Muscle layer of colon (tissue), 2 donors: ENCODE data around the gene CARS1.

Experiments used
- H3K27ac ChIP-seq: one replicate; pipeline ENCODE4 v1.7.0; 2013; ENCODE audit warnings: low read depth, mild to moderate bottlenecking, low read length, moderate library complexity
- H3K27me3 ChIP-seq, 2 donors: one replicate each; pipeline ENCODE4 v1.7.0; 2013; ENCODE audit warnings: low read length in 2 of 2, mild to moderate bottlenecking in 2 of 2; ENCODE audit not compliant: insufficient read depth in 2 of 2, control insufficient read depth in 1 of 2
- H3K36me3 ChIP-seq: one replicate; pipeline ENCODE4 v1.7.0; 2013; ENCODE audit warnings: mild to moderate bottlenecking, low read length; ENCODE audit not compliant: insufficient read depth
- H3K4me1 ChIP-seq: one replicate; pipeline ENCODE4 v1.7.0; 2013; ENCODE audit warnings: mild to moderate bottlenecking, low read length; ENCODE audit not compliant: insufficient read depth
- H3K4me3 ChIP-seq, 2 donors: one replicate each; pipeline ENCODE4 v1.7.0; 2013; ENCODE audit warnings: low read length in 2 of 2, low read depth in 1 of 2, mild to moderate bottlenecking in 1 of 2, moderate library complexity in 1 of 2
- H3K9ac ChIP-seq: one replicate; pipeline ENCODE4 v1.7.0; 2013; ENCODE audit warnings: low read length
- H3K9me3 ChIP-seq: one replicate; pipeline ENCODE4 v1.7.0; 2013; ENCODE audit warnings: mild to moderate bottlenecking, low read length
- donor health status: abdominal sarcoma.
- donor health status: Adenocarcinoma of cecum.

The CARS1 gene

GRCh38 chr11:2976294-2977063 is 80.7 kb downstream of the CARS1 start:
- H3K4me1 ChIP-seq: no peaks in the 10 kb centered on the region
- H3K9ac ChIP-seq: no peak overlapping the region
- H3K27ac ChIP-seq: no peak overlapping the region
- H3K9me3 ChIP-seq: no peaks in the 10 kb centered on the region
- H3K4me3 ChIP-seq: no peak overlapping the region
- peaks cover 64% of the 10 kb centered on the region for H3K36me3 ChIP-seq
- no peaks in the 10 kb centered on the region for H3K27me3 ChIP-seq

DNA sequence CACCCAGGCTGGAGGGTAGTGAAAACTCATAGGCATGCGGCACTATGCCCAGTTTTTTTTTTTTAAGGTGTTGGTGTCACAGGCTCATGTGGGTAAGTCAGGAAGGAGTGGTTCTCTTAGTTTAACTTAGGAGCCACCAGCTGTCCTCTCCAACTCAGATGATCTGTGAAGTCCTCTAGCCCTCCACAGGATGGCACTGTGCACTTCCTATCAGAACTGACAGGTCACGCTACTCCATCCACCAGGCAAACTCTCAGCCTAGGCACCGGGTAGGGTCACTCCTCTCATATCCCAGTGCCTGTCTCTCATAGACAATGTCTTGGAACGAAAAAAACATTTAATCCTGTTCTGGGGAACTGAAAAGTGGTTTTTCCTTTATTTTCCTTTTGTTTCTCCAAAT is 81.6 kb downstream of the CARS1 start:
- H3K9me3 ChIP-seq: no peaks in the 10 kb centered on the region
- H3K4me1 ChIP-seq: no peaks in the 10 kb centered on the region
- no peak overlapping the region for H3K4me3 ChIP-seq
- no peak overlapping the region for H3K9ac ChIP-seq
- H3K27ac ChIP-seq: no peak overlapping the region
- no peaks in the 10 kb centered on the region for H3K27me3 ChIP-seq
- peaks cover 72% of the 10 kb centered on the region for H3K36me3 ChIP-seq

- Histone ChIP-seq H3K4me3 (no peak overlapping the region), H3K9ac (no peak overlapping the region), H3K27me3 (no peaks in the 10 kb centered on the region), H3K9me3 (no peaks in the 10 kb centered on the region), H3K27ac (no peak overlapping the region), H3K36me3 (peaks cover 85% of the 10 kb centered on the region), H3K4me1 (no peaks in the 10 kb centered on the region)
Measured at GRCh38 chr11:2974272-2974671, 83.0 kb downstream of the CARS1 start.

- Histone ChIP-seq H3K9ac (no peak overlapping the region), H3K36me3 (peaks cover 94% of the 10 kb centered on the region), H3K27ac (no peak overlapping the region), H3K27me3 (no peaks in the 10 kb centered on the region), H3K9me3 (no peaks in the 10 kb centered on the region), H3K4me3 (no peak overlapping the region), H3K4me1 (no peaks in the 10 kb centered on the region)
Measured at GRCh38 chr11:2968341-2968900, 88.8 kb downstream of the CARS1 start.

GRCh38 chr11:2964782-2965181 is 92.4 kb downstream of the CARS1 start:
- no peaks in the 10 kb centered on the region for H3K4me1 ChIP-seq
- no peak overlapping the region for H3K27ac ChIP-seq
- H3K4me3 ChIP-seq: no peak overlapping the region
- no peaks in the 10 kb centered on the region for H3K27me3 ChIP-seq
- H3K9me3 ChIP-seq: no peaks in the 10 kb centered on the region
- no peak overlapping the region for H3K9ac ChIP-seq
- peaks cover 90% of the 10 kb centered on the region for H3K36me3 ChIP-seq

GRCh38 chr11:2963761-2964160 is 93.5 kb downstream of the CARS1 start:
- no peaks in the 10 kb centered on the region for H3K27me3 ChIP-seq
- H3K27ac ChIP-seq: no peak overlapping the region
- H3K9ac ChIP-seq: no peak overlapping the region
- H3K4me3 ChIP-seq: no peak overlapping the region
- peaks cover 90% of the 10 kb centered on the region for H3K36me3 ChIP-seq
- no peaks in the 10 kb centered on the region for H3K9me3 ChIP-seq
- no peaks in the 10 kb centered on the region for H3K4me1 ChIP-seq

- peaks cover 90% of the 10 kb centered on the region for H3K36me3 ChIP-seq
Measured at GRCh38 chr11:2963112-2963754, 94.0 kb downstream of the CARS1 start.

DNA sequence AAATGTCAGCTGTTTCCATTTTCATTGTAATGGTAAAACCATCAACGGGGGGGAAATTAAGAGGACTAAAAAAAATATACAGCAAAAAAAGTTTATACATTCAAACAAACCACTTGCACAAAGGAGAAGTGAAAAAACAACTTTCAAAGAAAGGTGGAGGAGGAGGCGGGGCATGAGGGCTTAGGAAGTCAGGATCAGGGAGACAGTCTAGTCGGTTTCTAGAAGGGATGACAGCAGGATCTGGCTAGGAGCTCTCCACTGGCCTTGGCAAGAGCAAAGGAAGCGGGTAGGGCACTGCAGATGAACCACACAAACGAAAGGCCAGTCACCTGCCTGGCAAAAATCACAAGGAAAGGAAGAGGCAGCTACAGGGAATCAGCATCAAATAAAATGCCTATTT is 96.1 kb downstream of the CARS1 start:
- peaks cover 92% of the 10 kb centered on the region for H3K36me3 ChIP-seq

More at GRCh38 chr11:2963112-2963754, 94.0 kb downstream of the CARS1 start:
- Histone ChIP-seq H3K9me3 (no peaks in the 10 kb centered on the region), H3K27ac (no peak overlapping the region), H3K27me3 (no peaks in the 10 kb centered on the region), H3K4me1 (no peaks in the 10 kb centered on the region), H3K9ac (no peak overlapping the region), H3K4me3 (no peak overlapping the region)

DNA sequence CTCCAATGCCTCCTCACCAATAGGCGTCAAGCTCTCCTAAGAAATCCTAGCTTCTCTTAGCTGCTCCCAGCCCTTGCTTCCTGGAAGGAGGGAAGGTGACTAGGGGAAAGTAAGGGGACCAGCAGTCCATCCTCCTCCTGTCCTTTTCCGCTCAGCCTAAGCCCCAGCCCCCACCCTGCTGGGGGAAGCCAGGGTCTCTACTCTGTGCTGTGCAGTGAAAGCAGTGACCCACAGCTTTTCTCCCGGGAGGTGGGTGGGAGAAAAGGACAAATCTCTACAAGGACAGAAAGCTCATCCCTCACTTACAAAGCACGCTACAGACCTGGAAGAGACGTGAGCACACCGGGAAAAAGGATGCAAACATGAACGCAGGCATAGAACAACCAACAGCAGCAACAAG is 97.1 kb downstream of the CARS1 start:
- Histone ChIP-seq H3K9me3 (no peaks in the 10 kb centered on the region), H3K27me3 (no peaks in the 10 kb centered on the region), H3K9ac (no peak overlapping the region), H3K4me1 (no peaks in the 10 kb centered on the region), H3K27ac (no peak overlapping the region), H3K36me3 (peaks cover 92% of the 10 kb centered on the region), H3K4me3 (no peak overlapping the region)

More for the DNA sequence above, 96.1 kb downstream of the CARS1 start:
- H3K27me3 ChIP-seq: no peaks in the 10 kb centered on the region
- H3K9ac ChIP-seq: no peak overlapping the region
- H3K4me3 ChIP-seq: no peak overlapping the region
- no peaks in the 10 kb centered on the region for H3K4me1 ChIP-seq
- H3K9me3 ChIP-seq: no peaks in the 10 kb centered on the region
- no peak overlapping the region for H3K27ac ChIP-seq

- H3K27ac ChIP-seq: no peak overlapping the region
Measured at GRCh38 chr11:2958251-2958650, 99.0 kb downstream of the CARS1 start.

GRCh38 chr11:2955906-2956476 is 101.2 kb downstream of the CARS1 start:
- no peaks in the 10 kb centered on the region for H3K4me1 ChIP-seq
- H3K36me3 ChIP-seq: peaks cover 96% of the 10 kb centered on the region
- no peaks in the 10 kb centered on the region for H3K27me3 ChIP-seq
- no peaks in the 10 kb centered on the region for H3K9me3 ChIP-seq
- no peak overlapping the region for H3K4me3 ChIP-seq
- no peak overlapping the region for H3K9ac ChIP-seq
- no peak overlapping the region for H3K27ac ChIP-seq

More at GRCh38 chr11:2958251-2958650, 99.0 kb downstream of the CARS1 start:
- H3K4me1 ChIP-seq: no peaks in the 10 kb centered on the region
- peaks cover 90% of the 10 kb centered on the region for H3K36me3 ChIP-seq
- no peaks in the 10 kb centered on the region for H3K27me3 ChIP-seq
- H3K9ac ChIP-seq: no peak overlapping the region
- no peak overlapping the region for H3K4me3 ChIP-seq
- H3K9me3 ChIP-seq: no peaks in the 10 kb centered on the region
